ENCODE results near the gene CYP4F3. TPM values are rescaled to one million over a fixed set of nuclear protein-coding genes. Genes with fewer than 3 reads are reported as not detected.
"Not testable (repeated sequence)": the region's sequence is repeated elsewhere in the genome, so short reads cannot be mapped to it uniquely, and the experiment has no call there.

Gene CYP4F3
- total RNA-seq, 1 experiment from 2014 or later, result 0.10 TPM

DNA sequence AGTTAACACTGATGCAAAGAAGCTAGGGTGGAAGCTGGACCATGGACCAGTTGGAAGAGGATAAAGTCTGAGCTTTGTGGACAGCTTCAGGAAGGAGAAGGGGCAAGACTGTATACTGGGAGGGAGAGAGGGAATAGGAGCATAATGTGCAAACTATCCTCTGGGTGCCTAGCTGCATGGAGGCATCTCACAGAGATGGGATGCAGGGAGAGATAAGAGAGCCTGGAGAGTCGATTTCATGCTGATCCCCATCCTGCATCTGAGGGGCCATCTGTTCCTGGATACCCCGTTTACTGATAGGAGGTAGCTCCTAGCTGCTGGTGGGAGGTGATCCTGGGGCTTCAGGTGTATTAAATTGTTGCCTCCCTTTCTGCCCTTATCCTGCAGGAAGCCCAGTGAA, 8.8 kb downstream of the CYP4F3 start:
- in situ Hi-C loops (cut with HindIII; ENCODE audit: low pct_unique_long_range_greater_than_20kb, low sequenced_read_pairs) (no loop called here), intact Hi-C loops (cut with micrococcal nuclease; ENCODE audit: unreplicated experiment) (no loop called here)
- peaks cover 2% of the 10 kb centered on the region; the same call in 1 of the 2 replicates for H3K27me3 ChIP-seq (ENCODE audit: control insufficient read depth, insufficient read depth, low read length)
- ChIA-PET CTCF (interaction anchor here (0.6 kb wide), 1 partner anchor 147 kb away, joined by 7 read pairs; no protein-coding TSS in a partner anchor), POLR2A (no interaction called here)
- H3K4me3 ChIP-seq (ENCODE audit: low read depth in 2 of 2, low read length in 2 of 2), result no peak overlapping the region
- H3K4me1 ChIP-seq (ENCODE audit: control insufficient read depth, insufficient read depth, low read length), result no peaks in the 10 kb centered on the region
- BruUV-seq (replicated peaks), result no TSS peak
- TF ChIP-seq POLR2AphosphoS5 (IDR thresholded peaks at IDR 0.05; ENCODE audit: low read depth, low read length), result no peak
- TF ChIP-seq TCF7L2 (IDR thresholded peaks at IDR 0.05; ENCODE audit: low read depth, low read length), result no peak
- TF ChIP-seq, protein P1, sequence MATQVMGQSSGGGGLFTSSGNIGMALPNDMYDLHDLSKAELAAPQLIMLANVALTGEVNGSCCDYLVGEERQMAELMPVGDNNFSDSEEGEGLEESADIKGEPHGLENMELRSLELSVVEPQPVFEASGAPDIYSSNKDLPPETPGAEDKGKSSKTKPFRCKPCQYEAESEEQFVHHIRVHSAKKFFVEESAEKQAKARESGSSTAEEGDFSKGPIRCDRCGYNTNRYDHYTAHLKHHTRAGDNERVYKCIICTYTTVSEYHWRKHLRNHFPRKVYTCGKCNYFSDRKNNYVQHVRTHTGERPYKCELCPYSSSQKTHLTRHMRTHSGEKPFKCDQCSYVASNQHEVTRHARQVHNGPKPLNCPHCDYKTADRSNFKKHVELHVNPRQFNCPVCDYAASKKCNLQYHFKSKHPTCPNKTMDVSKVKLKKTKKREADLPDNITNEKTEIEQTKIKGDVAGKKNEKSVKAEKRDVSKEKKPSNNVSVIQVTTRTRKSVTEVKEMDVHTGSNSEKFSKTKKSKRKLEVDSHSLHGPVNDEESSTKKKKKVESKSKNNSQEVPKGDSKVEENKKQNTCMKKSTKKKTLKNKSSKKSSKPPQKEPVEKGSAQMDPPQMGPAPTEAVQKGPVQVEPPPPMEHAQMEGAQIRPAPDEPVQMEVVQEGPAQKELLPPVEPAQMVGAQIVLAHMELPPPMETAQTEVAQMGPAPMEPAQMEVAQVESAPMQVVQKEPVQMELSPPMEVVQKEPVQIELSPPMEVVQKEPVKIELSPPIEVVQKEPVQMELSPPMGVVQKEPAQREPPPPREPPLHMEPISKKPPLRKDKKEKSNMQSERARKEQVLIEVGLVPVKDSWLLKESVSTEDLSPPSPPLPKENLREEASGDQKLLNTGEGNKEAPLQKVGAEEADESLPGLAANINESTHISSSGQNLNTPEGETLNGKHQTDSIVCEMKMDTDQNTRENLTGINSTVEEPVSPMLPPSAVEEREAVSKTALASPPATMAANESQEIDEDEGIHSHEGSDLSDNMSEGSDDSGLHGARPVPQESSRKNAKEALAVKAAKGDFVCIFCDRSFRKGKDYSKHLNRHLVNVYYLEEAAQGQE (IDR thresholded peaks at IDR 0.05; ENCODE audit: insufficient read depth in 1 of 2, low read depth in 2 of 2, low read length in 1 of 2), result no peak
- TF ChIP-seq, protein P2, sequence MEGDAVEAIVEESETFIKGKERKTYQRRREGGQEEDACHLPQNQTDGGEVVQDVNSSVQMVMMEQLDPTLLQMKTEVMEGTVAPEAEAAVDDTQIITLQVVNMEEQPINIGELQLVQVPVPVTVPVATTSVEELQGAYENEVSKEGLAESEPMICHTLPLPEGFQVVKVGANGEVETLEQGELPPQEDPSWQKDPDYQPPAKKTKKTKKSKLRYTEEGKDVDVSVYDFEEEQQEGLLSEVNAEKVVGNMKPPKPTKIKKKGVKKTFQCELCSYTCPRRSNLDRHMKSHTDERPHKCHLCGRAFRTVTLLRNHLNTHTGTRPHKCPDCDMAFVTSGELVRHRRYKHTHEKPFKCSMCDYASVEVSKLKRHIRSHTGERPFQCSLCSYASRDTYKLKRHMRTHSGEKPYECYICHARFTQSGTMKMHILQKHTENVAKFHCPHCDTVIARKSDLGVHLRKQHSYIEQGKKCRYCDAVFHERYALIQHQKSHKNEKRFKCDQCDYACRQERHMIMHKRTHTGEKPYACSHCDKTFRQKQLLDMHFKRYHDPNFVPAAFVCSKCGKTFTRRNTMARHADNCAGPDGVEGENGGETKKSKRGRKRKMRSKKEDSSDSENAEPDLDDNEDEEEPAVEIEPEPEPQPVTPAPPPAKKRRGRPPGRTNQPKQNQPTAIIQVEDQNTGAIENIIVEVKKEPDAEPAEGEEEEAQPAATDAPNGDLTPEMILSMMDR (IDR thresholded peaks at IDR 0.05), result no peak
- no peak for TF ChIP-seq SIN3A (IDR thresholded peaks at IDR 0.05; ENCODE audit: borderline replicate concordance, insufficient read depth, low read depth, low read length)
- ATAC-seq (no peak), DNase-seq (ENCODE audit: low read depth, low spot score) (no peak)
- no peaks in the 10 kb centered on the region for H3K36me3 ChIP-seq (ENCODE audit: control insufficient read depth, insufficient read depth, low read length)
- H3K27ac ChIP-seq (ENCODE audit: low read length), result no peak overlapping the region
- H3K9me3 ChIP-seq (ENCODE audit: control insufficient read depth, insufficient read depth, low read depth, low read length), result no peaks in the 10 kb centered on the region

DNA sequence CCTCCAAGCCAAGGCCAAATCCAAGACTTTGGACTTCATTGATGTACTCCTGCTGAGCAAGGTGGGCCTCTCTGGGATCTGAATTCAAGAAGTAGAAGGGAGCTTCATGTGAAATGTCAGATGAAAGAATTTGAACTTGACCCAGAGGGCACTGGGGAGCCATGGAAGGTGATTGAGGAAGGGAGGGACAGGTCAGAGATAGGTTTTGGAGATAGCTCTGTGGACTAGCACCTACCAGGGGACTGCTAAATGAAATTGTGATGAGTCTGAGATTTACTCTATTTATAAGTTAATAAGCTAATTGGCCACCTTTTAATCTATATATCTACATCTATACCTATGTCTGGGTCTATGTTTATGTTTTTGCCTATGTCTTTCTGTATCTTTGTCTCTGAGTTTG, 9.4 kb downstream of the CYP4F3 start:
- intact Hi-C loops (cut with micrococcal nuclease; ENCODE audit: unreplicated experiment); H3K4me3 ChIP-seq (ENCODE audit: low read depth in 2 of 2, low read length in 2 of 2); H3K27me3 ChIP-seq (ENCODE audit: control insufficient read depth, insufficient read depth, low read length); H3K4me1 ChIP-seq (ENCODE audit: control insufficient read depth, insufficient read depth, low read length); in situ Hi-C loops (cut with HindIII; ENCODE audit: low pct_unique_long_range_greater_than_20kb, low sequenced_read_pairs); BruUV-seq (replicated peaks); H3K9me3 ChIP-seq (ENCODE audit: control insufficient read depth, insufficient read depth, low read depth, low read length); H3K36me3 ChIP-seq (ENCODE audit: control insufficient read depth, insufficient read depth, low read length); ATAC-seq; POLR2A ChIA-PET; H3K27ac ChIP-seq (ENCODE audit: low read length); DNase-seq (ENCODE audit: low read depth, low spot score): not testable (repeated sequence)
- CTCF ChIA-PET, result interaction anchor here (0.6 kb wide), 1 partner anchor 148 kb away, joined by 7 read pairs; no protein-coding TSS in a partner anchor

DNA sequence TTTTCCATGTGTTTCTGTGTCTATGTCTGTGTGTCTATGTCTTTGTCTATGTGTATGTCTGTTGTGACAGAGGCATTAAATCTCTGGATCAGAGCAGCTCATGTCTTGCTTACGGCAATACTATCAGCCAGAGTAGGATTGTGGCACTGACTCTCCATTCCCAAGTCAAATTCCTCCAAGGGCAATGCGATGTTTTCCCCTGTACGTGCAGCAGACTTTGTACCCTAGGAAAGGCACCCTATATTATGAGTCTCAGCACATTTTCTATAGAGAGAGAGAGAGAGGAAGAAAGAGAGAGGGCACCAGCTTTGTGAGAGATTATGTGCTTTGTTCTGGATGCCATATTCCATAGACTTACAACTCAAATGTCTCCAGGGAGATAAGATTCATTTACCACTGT, 11.1 kb downstream of the CYP4F3 start:
- Histone ChIP-seq H3K4me1 (ENCODE audit: control insufficient read depth, insufficient read depth, low read length) (no peaks in the 10 kb centered on the region), H3K27me3 (ENCODE audit: control insufficient read depth, insufficient read depth, low read length) (peaks cover 2% of the 10 kb centered on the region; the same call in 1 of the 2 replicates), H3K9me3 (ENCODE audit: control insufficient read depth, insufficient read depth, low read depth, low read length) (no peaks in the 10 kb centered on the region), H3K36me3 (ENCODE audit: control insufficient read depth, insufficient read depth, low read length) (no peaks in the 10 kb centered on the region), H3K4me3 (ENCODE audit: low read depth in 2 of 2, low read length in 2 of 2) (no peak overlapping the region), H3K27ac (ENCODE audit: low read length) (no peak overlapping the region)
- CTCF ChIA-PET, result no interaction called here
- BruUV-seq (replicated peaks), result no TSS peak
- no peak for TF ChIP-seq TCF7L2 (IDR thresholded peaks at IDR 0.05; ENCODE audit: low read depth, low read length)
- POLR2A ChIA-PET, result no interaction called here
- in situ Hi-C loops (cut with HindIII; ENCODE audit: low pct_unique_long_range_greater_than_20kb, low sequenced_read_pairs), result no loop called here
- intact Hi-C loops (cut with micrococcal nuclease; ENCODE audit: unreplicated experiment), result no loop called here
- no peak for ATAC-seq
- DNase-seq (ENCODE audit: low read depth, low spot score), result no peak

Measured in Panc1 (cell line).